NCI-H1417 (cell line): ENCODE data around the gene TMEM72.

Experiments used
- DNase-seq, 3 experiments: peaks; one replicate each; lab custom pipeline; 2025; lab: John Stamatoyannopoulos, UW

Gene TMEM72

GRCh38 chr10:44980309-44981171 lies 69.4 kb downstream of the TMEM72 start:
- DNase-seq, result peak in 1 of 3 experiments; percentile 1

- no peak for DNase-seq
These were observed 70.3 kb downstream of the TMEM72 start for GRCh38 chr10:44981172-44982113.

GRCh38 chr10:44982114-44982460 lies 71.0 kb downstream of the TMEM72 start:
- no peak for DNase-seq

DNA sequence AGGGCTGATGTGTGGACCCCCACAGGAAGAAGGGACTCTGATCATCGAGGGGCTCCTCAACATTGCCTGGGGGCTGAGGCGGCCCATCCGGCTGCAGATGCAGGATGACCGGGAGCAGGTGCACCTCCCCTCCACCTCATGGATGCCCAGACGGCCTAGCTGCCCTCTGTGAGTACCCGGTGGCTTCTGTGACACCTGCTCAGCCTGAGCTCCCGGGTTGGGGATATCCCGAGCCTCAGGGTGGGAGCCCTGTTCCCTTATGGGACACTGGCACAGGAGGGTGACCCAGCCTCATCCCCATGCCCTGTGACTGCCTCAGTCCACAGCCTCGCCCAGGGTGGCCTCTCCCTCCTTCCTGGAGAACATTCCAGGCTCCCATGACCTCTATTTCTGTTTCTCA lies 71.4 kb downstream of the TMEM72 start:
- no peak for DNase-seq

- DNase-seq, result no peak
These were observed 72.1 kb downstream of the TMEM72 start for GRCh38 chr10:44983066-44983894.

- DNase-seq, result no peak
These were observed 72.8 kb downstream of the TMEM72 start for GRCh38 chr10:44983895-44984278.

DNA sequence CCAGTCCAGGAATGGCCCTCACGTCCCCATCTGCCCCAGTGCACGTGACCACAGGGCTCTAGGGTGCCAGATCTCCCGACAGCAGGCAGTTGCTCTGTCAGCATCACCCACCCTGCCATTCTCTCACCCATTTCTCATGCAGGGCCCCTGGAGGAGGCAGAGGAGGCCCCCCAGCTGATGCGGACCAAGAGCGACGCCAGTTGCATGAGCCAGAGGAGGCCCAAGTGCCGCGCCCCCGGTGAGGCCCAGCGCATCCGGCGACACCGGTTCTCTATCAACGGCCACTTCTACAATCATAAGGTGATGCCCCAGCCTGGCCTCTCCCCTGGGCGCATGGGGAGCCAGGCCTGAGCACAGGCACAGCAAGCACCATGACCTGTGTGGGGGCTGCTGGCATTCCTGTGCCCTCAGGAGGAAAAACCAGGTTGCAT lies 73.5 kb downstream of the TMEM72 start:
- no peak for DNase-seq

- no peak for DNase-seq
These were observed 74.1 kb downstream of the TMEM72 start for GRCh38 chr10:44985175-44985681.

GRCh38 chr10:44986179-44986578 lies 75.0 kb downstream of the TMEM72 start:
- DNase-seq, result no peak
